BE2C (cell line): ENCODE measurements around the gene FIG4.
A peak's percentile ranks its signal among the peaks of the same experiment; 100 is the strongest.
"Not testable (repeated sequence)": the region's sequence is repeated elsewhere in the genome, so short reads cannot be mapped to it uniquely, and the experiment has no call there.

Source experiments
- DNase-seq: peaks from one replicate; pipeline ENCODE4 v3.0.0-alpha.2; 2020
- H3K27me3 ChIP-seq: fragments of 250-450 bp; sonication (Bioruptor Pico); 2 replicates; pipeline ENCODE4 v1.5.1; 2020; ENCODE audit warnings: mild to moderate bottlenecking
- H3K36me3 ChIP-seq: fragments of 250-450 bp; sonication (Bioruptor Pico); 2 replicates; pipeline ENCODE4 v1.5.1; 2020; ENCODE audit warnings: mild to moderate bottlenecking
- H3K4me1 ChIP-seq: fragments of 250-450 bp; sonication (Bioruptor Pico); 2 replicates; pipeline ENCODE4 v1.5.1; 2020
- H3K4me3 ChIP-seq: 2 replicates; pipeline ENCODE4 v1.5.1; 2011; ENCODE audit warnings: low read depth, low read length
- H3K9me3 ChIP-seq: fragments of 250-450 bp; sonication (Bioruptor Pico); 2 replicates; pipeline ENCODE4 v1.5.1; 2020
- CTCF ChIP-seq: IDR thresholded peaks from 2 replicates; pipeline ENCODE4 v1.5.1; 2012; ENCODE audit warnings: mild to moderate bottlenecking, low read depth, low read length

The FIG4 gene

GRCh38 chr6:109706513-109706912, 15.4 kb downstream of the FIG4 start:
- no peak overlapping the region for H3K4me3 ChIP-seq
- DNase-seq: no peak
- no peaks in the 10 kb centered on the region for H3K36me3 ChIP-seq
- no peaks in the 10 kb centered on the region for H3K4me1 ChIP-seq
- H3K27me3 ChIP-seq: no peaks in the 10 kb centered on the region
- TF ChIP-seq CTCF: no peak
- no peaks in the 10 kb centered on the region for H3K9me3 ChIP-seq

- H3K9me3 ChIP-seq, H3K4me3 ChIP-seq, H3K4me1 ChIP-seq, H3K36me3 ChIP-seq, H3K27me3 ChIP-seq, DNase-seq: not testable (repeated sequence)
Observed at GRCh38 chr6:109708099-109708498, 17.0 kb downstream of the FIG4 start.

DNA sequence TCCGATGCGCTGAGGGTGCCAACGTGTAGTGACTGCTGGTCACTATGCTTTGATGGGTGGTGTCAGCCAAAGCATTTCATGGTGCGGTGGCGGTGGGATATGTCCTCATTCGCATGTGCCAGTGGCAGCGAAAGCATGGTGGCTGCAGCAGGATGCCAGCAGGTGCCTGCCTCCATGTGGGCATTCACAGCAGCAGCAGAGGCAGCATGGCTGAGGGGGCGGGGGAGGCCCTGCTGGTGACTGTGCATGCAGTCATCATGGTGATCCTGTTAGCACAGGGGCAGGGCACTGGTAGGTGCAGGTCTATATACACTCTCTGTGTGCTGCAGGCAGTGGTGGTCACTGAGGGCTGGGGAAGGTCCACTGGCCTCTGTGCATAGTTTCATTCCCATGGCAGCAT, 22.0 kb downstream of the FIG4 start:
- no peak for TF ChIP-seq CTCF
- peaks cover 13% of the 10 kb centered on the region for H3K4me1 ChIP-seq
- H3K4me3 ChIP-seq: no peak overlapping the region
- no peaks in the 10 kb centered on the region for H3K9me3 ChIP-seq
- no peaks in the 10 kb centered on the region for H3K27me3 ChIP-seq
- H3K36me3 ChIP-seq: no peaks in the 10 kb centered on the region
- DNase-seq: no peak

GRCh38 chr6:109714166-109714565, 23.1 kb downstream of the FIG4 start:
- DNase-seq: peak; percentile 50
- Histone ChIP-seq H3K36me3 (no peaks in the 10 kb centered on the region), H3K4me1 (peaks cover 13% of the 10 kb centered on the region), H3K27me3 (no peaks in the 10 kb centered on the region), H3K4me3 (no peak overlapping the region), H3K9me3 (no peaks in the 10 kb centered on the region)
- TF ChIP-seq CTCF: no peak

DNA sequence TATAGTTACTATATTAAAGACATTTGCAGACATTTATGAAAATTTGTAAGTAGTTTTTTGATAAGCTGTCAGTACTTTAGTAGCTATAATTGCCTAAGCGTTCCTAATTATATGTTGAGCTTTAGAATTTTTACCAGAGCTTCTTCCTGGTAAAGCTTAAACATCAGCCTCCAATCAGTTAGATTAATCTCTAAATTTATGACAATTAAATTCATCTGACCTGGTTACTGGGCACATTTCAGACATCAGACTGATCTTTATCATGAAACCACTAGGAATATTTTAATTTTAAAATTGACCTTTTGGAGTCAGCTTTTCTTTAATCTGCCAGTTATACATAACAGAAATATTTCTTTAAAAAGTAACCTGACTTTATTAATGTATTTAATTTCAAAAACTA, 23.5 kb downstream of the FIG4 start:
- no peak overlapping the region for H3K4me3 ChIP-seq
- no peak for TF ChIP-seq CTCF
- no peak for DNase-seq
- no peaks in the 10 kb centered on the region for H3K9me3 ChIP-seq
- H3K36me3 ChIP-seq: no peaks in the 10 kb centered on the region
- no peaks in the 10 kb centered on the region for H3K27me3 ChIP-seq
- peaks cover 13% of the 10 kb centered on the region for H3K4me1 ChIP-seq

DNA sequence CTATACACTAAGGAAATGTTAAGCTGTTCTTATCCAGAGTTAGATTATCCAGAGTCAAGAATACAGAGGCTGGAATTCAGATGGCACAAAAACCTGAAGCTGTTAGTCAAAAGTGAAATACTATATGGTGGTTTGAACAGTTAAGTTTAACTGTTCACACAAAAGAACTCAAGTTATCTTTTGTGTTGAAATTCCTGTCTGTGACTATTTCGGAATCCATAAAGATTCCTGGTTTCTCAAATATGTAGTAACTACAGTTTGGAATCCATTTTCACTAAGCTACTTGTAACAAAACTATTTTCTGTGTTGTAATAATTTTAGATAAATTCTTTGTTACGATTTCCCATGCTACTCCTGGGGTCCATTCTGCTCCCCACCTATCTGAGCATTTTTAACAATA, 24.5 kb downstream of the FIG4 start:
- TF ChIP-seq CTCF: no peak
- peaks cover 13% of the 10 kb centered on the region for H3K4me1 ChIP-seq
- no peaks in the 10 kb centered on the region for H3K27me3 ChIP-seq
- H3K4me3 ChIP-seq: no peak overlapping the region
- no peaks in the 10 kb centered on the region for H3K9me3 ChIP-seq
- no peak for DNase-seq
- H3K36me3 ChIP-seq: no peaks in the 10 kb centered on the region

DNA sequence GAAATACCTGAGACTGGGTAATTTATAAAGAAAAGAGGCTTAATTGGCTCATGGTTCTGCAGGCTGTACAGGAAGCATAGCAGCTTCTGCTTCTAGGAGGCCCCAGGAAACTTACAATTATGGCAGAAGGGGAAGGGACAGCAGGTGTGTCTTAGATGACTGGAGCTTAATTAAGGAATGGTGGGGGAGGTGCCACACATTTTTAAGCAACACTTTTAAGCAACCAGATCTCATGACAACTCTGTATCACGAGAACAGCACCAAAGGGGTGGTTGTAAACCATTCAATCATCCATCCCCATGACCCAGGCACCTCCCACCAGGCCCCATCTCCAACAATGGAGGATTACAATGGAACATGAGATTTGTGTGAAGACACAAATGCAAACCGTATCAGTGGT, 26.9 kb downstream of the FIG4 start:
- no peak overlapping the region for H3K4me3 ChIP-seq
- H3K4me1 ChIP-seq: peaks cover 13% of the 10 kb centered on the region
- no peaks in the 10 kb centered on the region for H3K9me3 ChIP-seq
- H3K36me3 ChIP-seq: no peaks in the 10 kb centered on the region
- no peak for DNase-seq
- no peak for TF ChIP-seq CTCF
- no peaks in the 10 kb centered on the region for H3K27me3 ChIP-seq
